ENCODE measurements around the gene HNRNPH3.

Gene HNRNPH3

GRCh38 chr10:68290736-68291135 lies 41.1 kb upstream of the HNRNPH3 start:
- no peak for DNase-seq
- Histone ChIP-seq H3K27ac (ENCODE audit: low read length) (no peak overlapping the region), H3K36me3 (replicated peaks; ENCODE audit: insufficient read depth, low read length) (no peaks in the 10 kb centered on the region), H4K20me1 (ENCODE audit: insufficient read depth, low read length) (no peaks in the 10 kb centered on the region), H3K9me3 (replicated peaks; ENCODE audit: insufficient read depth, low read length) (no peaks in the 10 kb centered on the region), H3K9ac (ENCODE audit: low read length) (no peak overlapping the region), H3K4me1 (ENCODE audit: low read length) (no peaks in the 10 kb centered on the region), H3F3A (ENCODE audit: insufficient read depth, low read length) (no peaks in the 10 kb centered on the region), H3K4me2 (ENCODE audit: low read depth, low read length) (no peak overlapping the region), H3K27me3 (replicated peaks; ENCODE audit: insufficient read depth, low read length) (no peaks in the 10 kb centered on the region), H3K4me3 (ENCODE audit: low read length) (no peak overlapping the region), H3K79me2 (ENCODE audit: low read length) (no peaks in the 10 kb centered on the region), H2AFZ (ENCODE audit: low read length) (no peak overlapping the region), H3K9me2 (replicated peaks; ENCODE audit: insufficient read depth, low read length) (no peaks in the 10 kb centered on the region)
- TF ChIP-seq CTCF (IDR thresholded peaks at IDR 0.05; ENCODE audit: low read length) (no peak), EZH2phosphoT487 (IDR thresholded peaks at IDR 0.05; ENCODE audit: low read length) (no peak), EZH2 (optimal IDR thresholded peaks at IDR 0.05; ENCODE audit: low read depth, low read length) (no peak)

- Histone ChIP-seq H4K20me1 (ENCODE audit: insufficient read depth, low read length) (no peaks in the 10 kb centered on the region), H3F3A (ENCODE audit: insufficient read depth, low read length) (peaks cover 9% of the 10 kb centered on the region), H3K27ac (ENCODE audit: low read length) (no peak overlapping the region), H3K4me3 (ENCODE audit: low read length) (no peak overlapping the region), H3K9me2 (replicated peaks; ENCODE audit: insufficient read depth, low read length) (no peaks in the 10 kb centered on the region), H3K9me3 (replicated peaks; ENCODE audit: insufficient read depth, low read length) (no peaks in the 10 kb centered on the region), H3K9ac (ENCODE audit: low read length) (no peak overlapping the region), H3K27me3 (replicated peaks; ENCODE audit: insufficient read depth, low read length) (no peaks in the 10 kb centered on the region), H3K79me2 (ENCODE audit: low read length) (no peaks in the 10 kb centered on the region), H3K4me1 (ENCODE audit: low read length) (peaks cover 12% of the 10 kb centered on the region), H3K36me3 (replicated peaks; ENCODE audit: insufficient read depth, low read length) (no peaks in the 10 kb centered on the region), H2AFZ (ENCODE audit: low read length) (no peak overlapping the region), H3K4me2 (ENCODE audit: low read depth, low read length) (no peak overlapping the region)
- TF ChIP-seq EZH2 (optimal IDR thresholded peaks at IDR 0.05; ENCODE audit: low read depth, low read length) (no peak), EZH2phosphoT487 (IDR thresholded peaks at IDR 0.05; ENCODE audit: low read length) (no peak), CTCF (IDR thresholded peaks at IDR 0.05; ENCODE audit: low read length) (no peak)
- no peak for DNase-seq
Observed at GRCh38 chr10:68296843-68297663, 34.8 kb upstream of the HNRNPH3 start.

- no peak overlapping the region for H3K9ac ChIP-seq (ENCODE audit: low read length)
- TF ChIP-seq EZH2 (optimal IDR thresholded peaks at IDR 0.05; ENCODE audit: low read depth, low read length): no peak
- TF ChIP-seq EZH2phosphoT487 (IDR thresholded peaks at IDR 0.05; ENCODE audit: low read length): no peak
Observed at GRCh38 chr10:68301301-68301700, 30.6 kb upstream of the HNRNPH3 start.

More at GRCh38 chr10:68301301-68301700, 30.6 kb upstream of the HNRNPH3 start:
- no peaks in the 10 kb centered on the region for H3K9me2 ChIP-seq (replicated peaks; ENCODE audit: insufficient read depth, low read length)
- H3K79me2 ChIP-seq (ENCODE audit: low read length): no peaks in the 10 kb centered on the region
- H3K4me2 ChIP-seq (ENCODE audit: low read depth, low read length): peak overlapping the region; percentile 9
- H3K4me1 ChIP-seq (ENCODE audit: low read length): peaks cover 13% of the 10 kb centered on the region
- H2AFZ ChIP-seq (ENCODE audit: low read length): no peak overlapping the region
- H3F3A ChIP-seq (ENCODE audit: insufficient read depth, low read length): peaks cover 9% of the 10 kb centered on the region
- H4K20me1 ChIP-seq (ENCODE audit: insufficient read depth, low read length): no peaks in the 10 kb centered on the region
- no peaks in the 10 kb centered on the region for H3K9me3 ChIP-seq (replicated peaks; ENCODE audit: insufficient read depth, low read length)
- H3K36me3 ChIP-seq (replicated peaks; ENCODE audit: insufficient read depth, low read length): no peaks in the 10 kb centered on the region
- no peaks in the 10 kb centered on the region for H3K27me3 ChIP-seq (replicated peaks; ENCODE audit: insufficient read depth, low read length)
- peak; percentile 30 for DNase-seq
- H3K27ac ChIP-seq (ENCODE audit: low read length): peak overlapping the region; percentile 14; the same call in 1 of the 2 replicates
- H3K4me3 ChIP-seq (ENCODE audit: low read length): no peak overlapping the region
